Pancreas (tissue), 10 donors: ENCODE data around the gene LRP1B. TPM values are rescaled to one million over a fixed set of nuclear protein-coding genes. Genes with fewer than 3 reads are reported as not detected.

Source experiments
- ATAC-seq, 4 donors: fragments of 200-7000 bp; cut with Tn5 transposase; one replicate each; pipeline versions ENCODE4 v1.8.0 to v1.9.1; 2020; ENCODE audit warnings: mild to moderate bottlenecking in 4 of 4, moderate library complexity in 4 of 4
- DNase-seq, 6 donors: peaks; one replicate each; pipeline ENCODE4 v3.0.0-alpha.2; 2020
- FAIRE-seq: peaks from 2 replicates; lab custom pipeline; 2012; peaks lifted over from hg19 to GRCh38; lab: Jason Lieb, UNC
- H3K27ac ChIP-seq, 4 donors: fragments of 200-600 bp; sonication (generic); 1 replicate in 3 of 4; 2 replicates in 1 of 4; pipeline versions ENCODE4 v1.5.0 to v1.8.0; 2020
- H3K27me3 ChIP-seq, 4 donors: fragments of 200-600 bp; one replicate each; pipeline ENCODE4 v1.8.0; 2021
- H3K36me3 ChIP-seq, 3 donors: fragments of 200-600 bp; sonication (generic) in 1 of 3; one replicate each; pipeline versions ENCODE4 v1.5.0 to v1.8.0; 2020 to 2021
- H3K4me1 ChIP-seq, 3 donors: fragments of 200-600 bp; one replicate each; pipeline ENCODE4 v1.8.0; 2021
- H3K4me3 ChIP-seq, 4 donors: fragments of 200-600 bp; sonication (generic) in 2 of 4; one replicate each; pipeline versions ENCODE4 v1.5.0 to v1.8.0; 2020 to 2021
- H3K9me3 ChIP-seq, 4 donors: fragments of 200-600 bp; one replicate each; pipeline ENCODE4 v1.8.0; 2021
- WGBS, 2 donors: extraction: QIAGEN DNeasy Blood & Tissue Kit; methylation state at CpG; one replicate each; pipeline ENCODE4 v1.1.7; 2013; 5-methylcytosine and 5-hydroxymethylcytosine counted together
- intact Hi-C, 3 donors: fragments of 100-400 bp; cut with DNase I; formaldehyde crosslinking; loops; one replicate each; pipeline versions ENCODE4 v1.11.1 to v1.14.2; 2022
- polyA plus RNA-seq, 2 donors: library from polyadenylated mRNA; stranded (reverse); fragments of 200-250 nt; gene quantifications; one replicate each; pipeline ENCODE4 v1.2.3, GENCODE V29; 2013
- total RNA-seq, 6 donors: library from RNA; stranded (reverse); fragmentation: NEBNext Ultra II Directional in 4 of 6; extraction: Animal tissue kit (Norgen Biotek cat#: 25700) in 4 of 6; gene quantifications; one replicate each; pipeline versions ENCODE4 v1.2.1 to v1.2.4, GENCODE V29; 2021 to 2023
- TF ChIP-seq, protein P1 (sequence below), 4 donors: fragments of 200-600 bp; sonication (generic) in 3 of 4; IDR thresholded peaks; one replicate each; pipeline versions ENCODE4 v1.5.0 to v1.8.0; 2021; ENCODE audit warnings: antibody characterized with exemption in 4 of 4
- donor health status: healthy with polysubstance abuse.
- donor health status: DM: no; HTN: no; CAD: no; lungs with moderate emphysema.
- donor health status: DM: no; HTN: no; CAD: no.
- donor health status: control.
- donor health status: control.
- donor health status: Bipolar disorder and iron deficiency.
- donor health status: DM: yes; HTN: yes; CAD: no.
- donor health status: DM: no; HTN: no; CAD: no.
- donor health status: DM: no; HTN: no; CAD: no.
- donor health status: DM: yes; HTN: yes; CAD: no.

Gene LRP1B
- total and polyA plus RNA-seq, 8 donors, result 0.06 to 0.55 (median 0.25) TPM

GRCh38 chr2:140808211-140808610 is 1322.6 kb downstream of the LRP1B start:
- WGBS, 2 donors, result 40 to 47% methylated on average over 1 of the region's 1 CpG
- FAIRE-seq (no peak), ATAC-seq (no peak), DNase-seq (no peak)
- intact Hi-C loops, result no loop called here
- Histone ChIP-seq H3K27ac (no peak overlapping the region), H3K36me3 (no peaks in the 10 kb centered on the region), H3K4me3 (no peak overlapping the region), H3K9me3 (no peaks in the 10 kb centered on the region), H3K4me1 (no peaks in the 10 kb centered on the region), H3K27me3 (no peaks in the 10 kb centered on the region)
- TF ChIP-seq, protein P1, sequence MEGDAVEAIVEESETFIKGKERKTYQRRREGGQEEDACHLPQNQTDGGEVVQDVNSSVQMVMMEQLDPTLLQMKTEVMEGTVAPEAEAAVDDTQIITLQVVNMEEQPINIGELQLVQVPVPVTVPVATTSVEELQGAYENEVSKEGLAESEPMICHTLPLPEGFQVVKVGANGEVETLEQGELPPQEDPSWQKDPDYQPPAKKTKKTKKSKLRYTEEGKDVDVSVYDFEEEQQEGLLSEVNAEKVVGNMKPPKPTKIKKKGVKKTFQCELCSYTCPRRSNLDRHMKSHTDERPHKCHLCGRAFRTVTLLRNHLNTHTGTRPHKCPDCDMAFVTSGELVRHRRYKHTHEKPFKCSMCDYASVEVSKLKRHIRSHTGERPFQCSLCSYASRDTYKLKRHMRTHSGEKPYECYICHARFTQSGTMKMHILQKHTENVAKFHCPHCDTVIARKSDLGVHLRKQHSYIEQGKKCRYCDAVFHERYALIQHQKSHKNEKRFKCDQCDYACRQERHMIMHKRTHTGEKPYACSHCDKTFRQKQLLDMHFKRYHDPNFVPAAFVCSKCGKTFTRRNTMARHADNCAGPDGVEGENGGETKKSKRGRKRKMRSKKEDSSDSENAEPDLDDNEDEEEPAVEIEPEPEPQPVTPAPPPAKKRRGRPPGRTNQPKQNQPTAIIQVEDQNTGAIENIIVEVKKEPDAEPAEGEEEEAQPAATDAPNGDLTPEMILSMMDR (IDR thresholded peaks at IDR 0.05), result no peak

DNA sequence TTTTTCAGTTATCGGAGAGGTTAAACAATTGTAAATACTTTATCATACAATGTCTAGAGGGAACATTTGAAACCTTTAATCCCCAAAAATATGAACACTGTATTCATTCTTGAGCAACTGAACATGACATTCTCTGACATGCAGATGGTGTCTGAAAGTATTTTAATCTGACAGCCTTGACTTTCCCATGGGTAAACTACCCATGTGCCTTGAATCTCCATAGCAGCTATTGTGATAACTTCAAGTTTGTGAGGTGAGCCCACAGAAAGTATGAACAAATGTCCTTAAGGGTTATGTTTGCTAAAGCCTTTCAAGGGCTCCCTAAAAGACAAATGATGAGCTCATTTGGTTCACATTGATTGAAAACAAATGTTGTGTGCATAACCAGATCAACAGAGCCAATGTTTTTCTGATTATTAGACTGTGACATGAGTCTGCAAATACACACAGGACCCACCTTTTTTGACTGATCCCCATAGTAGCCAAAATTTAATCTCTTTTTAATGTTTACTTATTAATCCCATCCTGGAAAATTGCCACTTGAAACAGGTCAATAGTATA is 1326.0 kb downstream of the LRP1B start:
- H3K4me1 ChIP-seq, result no peaks in the 10 kb centered on the region
- no peaks in the 10 kb centered on the region for H3K27me3 ChIP-seq
- 59 to 65% methylated on average over 1 of the region's 1 CpG for WGBS, 2 donors
- DNase-seq, result no peak
- no peaks in the 10 kb centered on the region for H3K9me3 ChIP-seq
- no peaks in the 10 kb centered on the region for H3K36me3 ChIP-seq
- intact Hi-C loops, result no loop called here
- ATAC-seq, result no peak
- TF ChIP-seq, protein P1 (IDR thresholded peaks at IDR 0.05), result no peak
- no peak for FAIRE-seq
- no peak overlapping the region for H3K27ac ChIP-seq
- H3K4me3 ChIP-seq, result no peak overlapping the region

DNA sequence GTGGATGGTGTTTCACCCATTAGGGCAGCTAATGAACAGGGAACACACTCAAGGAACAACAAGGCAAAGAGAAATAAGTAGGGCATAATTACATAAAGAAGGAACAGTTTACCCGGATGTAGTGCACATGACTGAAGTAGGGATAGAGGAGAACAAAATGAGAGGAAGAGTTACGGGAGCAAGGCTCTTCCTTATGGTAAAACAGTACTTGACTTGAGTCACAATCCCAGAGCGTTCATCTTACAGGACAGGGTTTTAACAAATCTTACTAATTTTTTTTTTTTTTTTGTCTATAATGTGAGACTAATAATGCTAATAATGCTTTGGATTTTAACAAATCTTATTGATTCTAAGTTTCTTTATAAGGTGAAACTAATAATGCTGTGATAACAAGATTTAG is 1329.5 kb downstream of the LRP1B start:
- TF ChIP-seq, protein P1 (IDR thresholded peaks at IDR 0.05), result no peak
- no peak for DNase-seq
- Histone ChIP-seq H3K36me3 (no peaks in the 10 kb centered on the region), H3K27ac (no peak overlapping the region), H3K9me3 (no peaks in the 10 kb centered on the region), H3K4me3 (no peak overlapping the region), H3K4me1 (no peaks in the 10 kb centered on the region), H3K27me3 (no peaks in the 10 kb centered on the region)
- WGBS, 2 donors, result 77 to 78% methylated on average over 3 of the region's 3 CpGs
- intact Hi-C loops, result no loop called here
- no peak for ATAC-seq
- no peak for FAIRE-seq

GRCh38 chr2:140797718-140798117 is 1333.1 kb downstream of the LRP1B start:
- Histone ChIP-seq H3K27me3 (no peaks in the 10 kb centered on the region), H3K36me3 (no peaks in the 10 kb centered on the region), H3K4me1 (no peaks in the 10 kb centered on the region), H3K27ac (no peak overlapping the region), H3K9me3 (no peaks in the 10 kb centered on the region), H3K4me3 (no peak overlapping the region)
- intact Hi-C loops, result no loop called here
- ATAC-seq (no peak), DNase-seq (no peak), FAIRE-seq (no peak)
- WGBS, 2 donors, result 71 to 73% methylated on average over 4 of the region's 4 CpGs
- TF ChIP-seq, protein P1 (IDR thresholded peaks at IDR 0.05), result no peak

DNA sequence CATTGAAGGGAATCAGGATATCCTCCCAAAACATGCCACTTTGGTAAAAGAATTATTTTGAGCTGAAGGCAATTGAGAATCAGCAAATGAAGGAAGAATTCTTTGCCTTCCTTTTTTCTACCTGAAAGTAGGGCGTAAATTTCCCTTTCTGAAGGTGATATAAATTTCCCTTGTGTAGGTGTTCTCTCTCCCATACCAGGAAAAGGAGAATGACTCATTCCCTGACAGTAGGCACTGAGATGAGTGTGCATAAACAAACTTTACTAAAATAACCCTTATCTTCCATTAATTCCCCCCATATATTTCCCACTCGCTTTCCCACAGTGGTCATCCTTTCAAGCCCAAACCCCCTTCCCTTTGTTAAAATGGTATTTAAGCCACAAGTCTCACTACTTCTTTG is 1339.0 kb downstream of the LRP1B start:
- Histone ChIP-seq H3K27me3 (no peaks in the 10 kb centered on the region), H3K4me1 (no peaks in the 10 kb centered on the region), H3K36me3 (no peaks in the 10 kb centered on the region), H3K27ac (no peak overlapping the region), H3K4me3 (no peak overlapping the region), H3K9me3 (no peaks in the 10 kb centered on the region)
- ATAC-seq, result no peak
- TF ChIP-seq, protein P1 (IDR thresholded peaks at IDR 0.05), result no peak
- WGBS, 2 donors, result 44 to 59% methylated on average over 2 of the region's 2 CpGs
- intact Hi-C loops, result no loop called here
- no peak for FAIRE-seq
- no peak for DNase-seq
